ENCODE measurements around the gene FMO2.

Gene FMO2, protein sequence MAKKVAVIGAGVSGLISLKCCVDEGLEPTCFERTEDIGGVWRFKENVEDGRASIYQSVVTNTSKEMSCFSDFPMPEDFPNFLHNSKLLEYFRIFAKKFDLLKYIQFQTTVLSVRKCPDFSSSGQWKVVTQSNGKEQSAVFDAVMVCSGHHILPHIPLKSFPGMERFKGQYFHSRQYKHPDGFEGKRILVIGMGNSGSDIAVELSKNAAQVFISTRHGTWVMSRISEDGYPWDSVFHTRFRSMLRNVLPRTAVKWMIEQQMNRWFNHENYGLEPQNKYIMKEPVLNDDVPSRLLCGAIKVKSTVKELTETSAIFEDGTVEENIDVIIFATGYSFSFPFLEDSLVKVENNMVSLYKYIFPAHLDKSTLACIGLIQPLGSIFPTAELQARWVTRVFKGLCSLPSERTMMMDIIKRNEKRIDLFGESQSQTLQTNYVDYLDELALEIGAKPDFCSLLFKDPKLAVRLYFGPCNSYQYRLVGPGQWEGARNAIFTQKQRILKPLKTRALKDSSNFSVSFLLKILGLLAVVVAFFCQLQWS

DNA sequence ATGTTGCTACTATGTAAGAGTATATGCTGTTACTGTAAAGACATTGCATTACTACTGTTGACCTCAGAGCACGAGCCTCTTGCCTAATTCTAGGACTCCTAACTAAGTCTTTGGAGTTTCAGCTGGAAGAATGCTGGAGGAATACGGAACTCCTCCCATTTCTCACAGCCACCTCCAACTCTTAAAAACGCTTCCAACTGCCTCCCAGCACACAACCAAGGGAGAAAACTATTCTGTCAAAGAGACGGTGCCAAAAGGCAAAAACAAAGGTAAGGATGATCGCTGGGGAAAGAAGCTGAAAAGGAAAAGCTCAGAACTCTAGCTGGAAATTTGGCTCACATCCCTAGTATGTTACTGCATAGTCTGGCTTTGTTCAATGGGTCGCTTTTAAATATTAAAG, at the start of gene FMO2:
TSS of gene FMO2 (plus strand) at position 210 of the 400 bp plus-strand sequence. CDS start 414 bp downstream, outside the sequence.
- DNase-seq (ENCODE audit: low read depth), result no peak

- DNase-seq (ENCODE audit: low read depth), result no peak
Observed at GRCh38 chr1:171137580-171137979, 47.5 kb upstream of the FMO2 start.

DNA sequence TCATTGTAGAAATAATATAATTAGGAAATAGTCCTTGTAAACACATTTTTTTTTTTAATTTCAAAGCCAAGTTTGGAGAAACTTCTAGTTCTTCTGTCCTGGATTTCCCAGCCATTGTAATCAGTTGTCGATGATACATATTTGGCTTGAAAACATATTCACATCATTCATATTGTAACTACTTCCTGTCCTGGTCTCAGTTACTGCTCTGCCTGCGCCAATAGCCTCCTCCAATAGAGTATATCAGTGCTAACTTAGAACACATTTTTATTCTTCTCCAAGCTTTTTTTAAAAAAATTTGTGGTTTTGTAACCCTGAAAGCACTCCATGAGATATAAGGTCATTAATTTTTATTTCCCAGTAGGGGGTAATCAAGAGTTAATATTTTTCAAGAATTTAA, 46.1 kb upstream of the FMO2 start:
- no peak for DNase-seq (ENCODE audit: low read depth)

GRCh38 chr1:171139890-171140289, 45.2 kb upstream of the FMO2 start:
- no peak for DNase-seq (ENCODE audit: low read depth)

DNA sequence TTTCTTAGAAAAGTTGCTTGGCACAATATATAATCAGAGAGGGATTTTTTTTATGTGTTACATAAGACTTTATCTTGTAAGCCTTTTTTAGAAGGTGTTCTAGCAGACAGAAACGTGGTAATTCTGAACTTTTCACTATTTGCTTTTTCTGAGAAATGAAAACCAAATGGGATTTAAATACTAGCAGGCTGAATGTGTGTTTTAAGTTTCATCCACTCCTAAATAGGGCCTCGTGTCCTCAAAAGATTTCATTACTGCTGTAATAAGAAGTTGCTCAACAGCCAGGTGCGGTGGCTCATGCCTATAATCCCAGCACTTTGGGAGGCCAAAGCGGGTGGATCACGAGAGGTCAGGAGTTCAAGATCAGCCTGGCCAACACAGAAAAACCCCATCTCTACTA, 44.7 kb upstream of the FMO2 start:
- no peak for DNase-seq (ENCODE audit: low read depth)

- DNase-seq (ENCODE audit: low read depth), result no peak
Observed at GRCh38 chr1:171140956-171141687, 44.0 kb upstream of the FMO2 start.

GRCh38 chr1:171141688-171142415, 43.2 kb upstream of the FMO2 start:
- DNase-seq (ENCODE audit: low read depth), result no peak

DNA sequence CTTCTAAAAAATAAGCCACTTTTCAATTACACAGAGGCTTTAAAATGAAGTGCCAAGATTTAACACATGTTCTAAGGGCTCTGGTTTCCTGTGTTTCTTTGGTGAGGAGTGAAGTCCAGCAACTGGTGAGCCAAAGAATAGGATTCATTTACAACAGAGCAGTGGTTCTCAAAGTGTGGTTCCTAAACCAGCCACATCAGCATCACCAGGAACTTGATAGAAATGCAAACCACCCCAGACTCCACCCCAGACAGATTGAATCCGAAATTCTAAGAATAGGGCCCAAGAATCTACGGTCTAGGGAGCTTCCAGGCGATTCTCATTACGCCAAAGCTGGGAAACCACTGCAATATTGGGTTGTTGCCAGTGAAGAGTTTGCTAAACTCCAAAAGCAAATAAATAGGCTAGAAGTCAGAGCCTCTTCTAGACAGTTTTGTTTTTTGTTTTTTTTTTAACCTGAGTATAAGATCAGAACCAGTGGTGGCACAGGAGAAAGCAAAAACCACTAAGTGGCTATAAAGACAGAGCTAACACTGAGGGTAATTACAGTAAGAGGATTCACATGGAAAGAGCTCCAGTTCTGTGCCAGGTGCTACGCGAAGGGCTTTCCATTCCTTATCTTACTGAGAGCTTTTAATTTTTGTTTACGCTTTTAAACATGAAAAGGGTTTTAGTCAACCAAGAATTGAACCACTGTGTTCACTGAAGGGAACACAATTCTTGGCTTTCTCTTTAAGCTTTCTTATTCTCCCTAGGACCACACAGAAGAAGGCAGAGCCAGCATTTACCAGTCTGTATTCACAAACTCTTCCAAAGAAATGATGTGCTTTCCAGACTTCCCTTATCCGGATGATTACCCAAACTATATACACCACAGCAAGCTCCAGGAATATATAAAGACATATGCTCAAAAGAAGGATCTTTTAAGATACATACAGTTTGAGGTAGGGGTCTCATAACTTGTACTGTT, 42.4 kb upstream of the FMO2 start:
- DNase-seq (ENCODE audit: low read depth), result no peak

GRCh38 chr1:171150156-171150555, 34.9 kb upstream of the FMO2 start:
- DNase-seq (ENCODE audit: low read depth), result no peak

GRCh38 chr1:171152549-171152948, 32.6 kb upstream of the FMO2 start:
- no peak for DNase-seq (ENCODE audit: low read depth)

DNA sequence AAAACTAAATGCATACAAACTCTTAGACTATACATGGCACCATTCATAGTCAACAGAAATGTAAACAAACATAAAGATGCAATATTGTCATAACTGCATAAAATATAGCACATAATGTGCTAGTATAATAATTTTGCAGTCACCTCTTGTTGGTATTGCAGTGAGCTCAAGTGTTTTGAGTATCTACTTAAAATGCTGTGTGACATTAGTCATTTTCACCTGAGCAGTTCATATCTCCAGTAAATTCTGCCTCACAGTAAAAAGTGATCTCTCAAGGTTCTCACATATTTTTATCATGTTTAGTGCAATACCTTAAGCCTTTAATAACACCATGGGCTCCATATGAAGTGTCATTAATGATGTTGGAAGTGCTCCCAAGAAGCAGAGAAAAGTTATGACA, 29.6 kb upstream of the FMO2 start:
- DNase-seq (ENCODE audit: low read depth), result no peak

GRCh38 chr1:171158096-171158495, 27.0 kb upstream of the FMO2 start:
- no peak for DNase-seq (ENCODE audit: low read depth)

DNA sequence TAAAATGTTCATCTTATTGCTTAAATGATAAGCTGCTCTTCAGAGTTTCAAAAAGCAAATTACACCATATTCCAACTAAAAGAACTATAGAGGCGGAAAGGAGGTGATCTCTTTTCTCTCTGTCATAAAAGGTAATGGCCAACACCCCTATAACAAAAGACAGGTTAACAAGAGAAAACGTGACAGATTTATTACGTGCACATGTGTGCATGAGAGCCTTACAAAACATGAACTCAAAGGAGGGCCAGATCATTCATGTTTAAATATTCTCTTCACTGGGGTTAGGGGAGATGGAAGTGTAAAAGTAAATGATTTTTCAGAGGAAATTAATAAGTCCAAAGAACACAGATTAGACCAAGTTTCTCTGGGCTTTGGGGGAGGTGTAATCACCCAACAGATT, 26.5 kb upstream of the FMO2 start:
- DNase-seq (ENCODE audit: low read depth), result no peak

DNA sequence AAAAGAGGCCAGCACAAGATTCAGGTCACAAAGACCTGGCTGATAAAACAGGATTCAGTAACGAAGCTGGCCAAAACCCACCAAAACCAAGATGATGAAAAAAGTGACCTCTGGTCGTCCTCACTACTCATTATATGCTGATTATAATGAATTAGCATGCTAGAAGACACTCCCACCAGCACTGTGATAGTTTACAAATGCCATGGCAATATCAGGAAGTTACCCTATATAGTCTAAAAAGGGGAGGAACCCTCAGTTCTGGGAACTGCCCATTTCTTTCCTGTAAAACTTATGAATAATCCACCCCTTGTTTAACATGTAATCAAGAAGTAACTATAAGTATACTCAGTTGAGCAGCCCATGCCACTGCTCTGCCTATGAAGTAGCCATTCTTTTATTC, 26.0 kb upstream of the FMO2 start:
- DNase-seq (ENCODE audit: low read depth), result no peak

DNA sequence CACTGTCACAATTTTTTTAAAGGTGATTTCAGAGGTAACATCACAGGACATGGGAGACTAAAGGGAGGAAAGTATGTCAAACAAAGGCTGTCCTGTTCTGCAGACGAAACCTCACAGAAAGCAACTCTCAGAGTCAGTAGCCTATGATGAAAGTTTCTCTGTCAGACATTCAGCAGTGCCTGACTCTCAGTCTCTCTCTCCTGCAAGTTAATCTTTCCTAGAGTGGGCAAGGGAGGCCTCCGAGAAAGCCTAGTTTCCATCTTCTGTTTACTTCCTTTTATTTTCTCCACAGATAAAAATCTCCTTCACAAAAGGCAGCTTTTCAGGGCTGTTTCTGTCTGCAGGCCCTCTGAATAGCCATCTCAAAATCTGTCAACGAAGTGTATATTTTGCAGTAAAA, 24.9 kb upstream of the FMO2 start:
- no peak for DNase-seq (ENCODE audit: low read depth)

- DNase-seq (ENCODE audit: low read depth), result no peak
Observed at GRCh38 chr1:171160639-171161354, 24.3 kb upstream of the FMO2 start.

DNA sequence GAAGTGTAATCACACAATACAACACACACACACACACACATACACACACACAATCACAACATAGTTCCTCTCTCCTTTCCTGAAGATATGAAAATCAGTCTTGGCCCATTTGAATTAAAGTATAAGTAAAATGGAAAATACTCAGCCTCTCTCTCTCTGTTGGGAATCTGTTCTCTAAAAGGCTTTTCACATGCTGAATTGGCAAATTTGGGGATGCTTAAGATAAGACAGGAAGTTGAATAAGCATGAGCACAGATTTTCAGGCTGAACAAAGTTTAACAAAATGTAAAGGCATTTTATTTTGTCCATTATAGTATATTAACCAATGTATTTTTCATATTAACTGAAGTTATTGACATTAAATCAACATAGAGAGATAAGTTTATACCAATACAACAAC, 23.7 kb upstream of the FMO2 start:
- DNase-seq (ENCODE audit: low read depth), result no peak

DNA sequence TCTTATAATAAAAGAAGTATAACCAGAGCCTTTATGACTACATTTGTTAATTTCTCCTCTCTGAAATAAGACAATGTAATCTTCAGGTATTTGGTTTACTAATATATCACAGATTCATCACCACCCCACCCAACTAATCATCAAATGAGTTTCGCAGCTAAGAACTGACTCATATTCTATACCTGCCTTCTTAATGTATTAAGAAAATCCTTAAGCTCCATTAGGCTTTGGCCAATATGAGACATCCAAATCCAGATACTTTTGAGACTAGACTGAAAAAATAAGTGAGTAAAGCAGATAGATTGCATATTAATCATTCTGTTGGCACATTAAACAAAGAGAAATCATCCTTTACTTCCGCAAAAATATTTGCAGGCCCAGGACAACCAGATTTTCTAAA, 18.7 kb upstream of the FMO2 start:
- no peak for DNase-seq (ENCODE audit: low read depth)

DNA sequence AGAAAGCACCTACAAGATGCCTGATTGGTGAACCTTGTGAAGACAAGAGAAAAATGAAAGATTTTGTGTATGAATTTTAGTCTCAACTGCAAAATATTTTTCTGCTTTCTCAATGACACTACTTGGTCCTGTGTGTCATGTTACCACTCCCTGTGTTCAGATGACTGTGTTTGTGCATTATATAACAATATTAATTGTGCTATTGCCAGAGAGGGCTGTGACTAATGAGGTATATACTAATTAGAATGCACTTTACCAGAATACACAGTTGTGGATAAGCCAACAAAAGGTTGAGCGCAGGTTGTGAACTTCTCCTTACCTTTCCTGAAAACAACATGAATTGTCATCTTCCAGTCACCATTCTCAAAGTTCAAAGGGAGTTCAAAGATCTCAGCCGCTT, 17.3 kb upstream of the FMO2 start:
- DNase-seq (ENCODE audit: low read depth), result no peak

DNA sequence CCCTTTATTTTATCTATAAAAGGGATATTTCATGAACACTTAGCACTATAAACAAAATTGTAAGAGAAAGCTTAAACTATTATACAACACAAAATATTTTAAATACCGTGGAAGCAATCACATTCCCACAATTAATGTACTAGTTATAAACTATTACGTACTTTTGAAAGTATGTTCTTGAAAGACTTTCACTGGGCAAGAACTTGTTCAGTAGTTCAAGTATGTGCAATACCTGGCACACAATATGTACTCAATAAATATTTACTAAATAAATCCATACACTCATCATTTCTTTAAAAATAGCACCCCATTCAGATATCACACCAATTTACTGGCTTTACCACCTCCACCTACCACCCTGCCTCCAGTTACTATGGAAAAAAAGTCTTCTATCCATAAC, 12.6 kb upstream of the FMO2 start:
- no peak for DNase-seq (ENCODE audit: low read depth)

DNA sequence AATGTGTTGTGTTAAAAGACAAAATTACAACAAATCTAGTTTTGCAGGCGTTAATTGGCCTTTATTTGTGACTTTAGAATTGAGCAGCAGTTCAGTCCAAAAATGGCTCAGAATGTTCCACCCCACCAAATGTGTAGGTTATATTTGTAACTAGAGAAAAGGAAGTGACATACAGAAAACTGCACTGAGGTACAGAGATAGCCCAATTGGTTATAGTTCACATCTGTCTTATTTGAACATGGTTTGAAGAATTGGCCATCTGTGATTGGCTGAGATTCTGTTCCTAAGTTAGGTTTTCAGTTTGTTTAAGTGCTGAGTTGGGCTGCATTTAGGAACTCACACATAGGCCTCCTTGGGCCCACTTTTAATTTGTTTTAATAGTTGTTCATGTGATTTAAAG, 12.0 kb upstream of the FMO2 start:
- DNase-seq (ENCODE audit: low read depth), result no peak

Data from activated T-helper 1 cell treated with Interleukin-2 at 50 U/mL for 16 hours (primary cell).